Stimulated activated CD8-positive, alpha-beta memory T cell treated with anti-CD3 and anti-CD28 coated beads, Interleukin-2, amount 100 ng/mL, for 1 hour (primary cell): Measurements from ENCODE around the gene SORT1.
"Not testable (repeated sequence)": the region's sequence is repeated elsewhere in the genome, so short reads cannot be mapped to it uniquely, and the experiment has no call there.

Experiments used
- DNase-seq, 2 donors: peaks; one replicate each; pipeline ENCODE4 v3.0.0-alpha.2; 2020; ENCODE audit warnings: low read depth in 2 of 2

The SORT1 gene

GRCh38 chr1:109396871-109397580 is 692 bp downstream of the SORT1 start:
- DNase-seq: no peak

DNA sequence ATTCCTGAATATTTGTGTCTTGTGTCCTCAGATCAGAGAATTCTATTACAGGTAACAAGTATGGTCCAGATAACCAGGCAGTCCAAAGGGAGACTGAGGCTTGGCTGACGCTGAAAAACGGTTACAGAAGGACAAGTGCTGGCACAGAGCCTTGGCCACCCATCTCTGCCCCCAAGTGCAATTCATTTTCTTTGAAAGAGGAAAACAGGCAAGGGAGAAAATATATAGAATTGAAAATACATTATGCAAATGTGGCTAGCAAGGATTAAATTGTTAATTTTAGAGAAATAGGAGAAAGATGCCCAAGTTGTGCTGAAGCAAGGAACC is 1.2 kb downstream of the SORT1 start:
- no peak for DNase-seq

DNA sequence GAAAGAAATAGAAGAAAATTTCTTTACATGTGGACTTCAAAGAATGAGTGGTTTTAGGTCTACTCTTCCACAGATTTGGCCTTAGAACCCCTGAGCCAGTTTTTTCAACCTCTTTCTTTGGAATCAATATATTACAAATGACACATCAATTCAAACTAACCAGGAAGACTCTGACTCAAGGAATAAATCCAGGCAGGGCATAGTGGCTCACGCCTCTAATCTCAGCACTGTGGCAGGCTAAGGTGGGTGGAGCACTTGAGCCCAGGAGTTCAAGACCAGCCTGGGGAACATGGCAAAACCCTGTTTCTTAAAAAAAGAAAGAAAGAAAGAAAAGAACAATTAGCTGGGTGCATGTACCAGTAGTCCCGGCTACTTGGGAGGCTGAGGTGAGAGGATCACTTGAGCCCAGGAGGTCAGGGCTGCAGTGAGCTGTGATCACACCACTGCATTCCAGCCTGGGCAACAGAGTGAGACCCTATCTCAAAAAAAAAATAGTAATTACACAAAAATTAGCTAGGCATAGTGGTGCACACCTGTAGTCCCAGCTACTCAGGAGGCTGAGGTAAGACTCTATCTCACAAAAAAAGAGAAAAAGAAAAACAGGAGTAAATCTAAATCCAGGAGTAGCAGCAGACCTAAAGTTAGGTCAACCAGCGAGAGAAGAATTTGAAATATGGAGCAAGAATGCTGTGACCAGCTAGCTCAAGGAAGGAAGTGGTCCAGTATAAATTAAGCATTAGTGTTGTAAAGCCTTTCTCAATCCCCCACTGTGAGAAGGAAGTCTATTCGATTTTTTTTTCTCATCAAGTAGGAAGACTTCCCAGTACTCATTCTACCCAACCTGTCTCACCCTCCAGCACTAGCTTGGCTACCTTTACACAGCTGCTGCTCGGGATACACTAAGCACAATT is 1.9 kb downstream of the SORT1 start:
- DNase-seq: no peak

GRCh38 chr1:109395282-109395599 is 2.5 kb downstream of the SORT1 start:
- not testable (repeated sequence) for DNase-seq

GRCh38 chr1:109394591-109395281 is 3.0 kb downstream of the SORT1 start:
- DNase-seq: no peak

GRCh38 chr1:109393617-109394233 is 4.0 kb downstream of the SORT1 start:
- no peak for DNase-seq

GRCh38 chr1:109392788-109393616 is 4.7 kb downstream of the SORT1 start:
- no peak for DNase-seq

DNA sequence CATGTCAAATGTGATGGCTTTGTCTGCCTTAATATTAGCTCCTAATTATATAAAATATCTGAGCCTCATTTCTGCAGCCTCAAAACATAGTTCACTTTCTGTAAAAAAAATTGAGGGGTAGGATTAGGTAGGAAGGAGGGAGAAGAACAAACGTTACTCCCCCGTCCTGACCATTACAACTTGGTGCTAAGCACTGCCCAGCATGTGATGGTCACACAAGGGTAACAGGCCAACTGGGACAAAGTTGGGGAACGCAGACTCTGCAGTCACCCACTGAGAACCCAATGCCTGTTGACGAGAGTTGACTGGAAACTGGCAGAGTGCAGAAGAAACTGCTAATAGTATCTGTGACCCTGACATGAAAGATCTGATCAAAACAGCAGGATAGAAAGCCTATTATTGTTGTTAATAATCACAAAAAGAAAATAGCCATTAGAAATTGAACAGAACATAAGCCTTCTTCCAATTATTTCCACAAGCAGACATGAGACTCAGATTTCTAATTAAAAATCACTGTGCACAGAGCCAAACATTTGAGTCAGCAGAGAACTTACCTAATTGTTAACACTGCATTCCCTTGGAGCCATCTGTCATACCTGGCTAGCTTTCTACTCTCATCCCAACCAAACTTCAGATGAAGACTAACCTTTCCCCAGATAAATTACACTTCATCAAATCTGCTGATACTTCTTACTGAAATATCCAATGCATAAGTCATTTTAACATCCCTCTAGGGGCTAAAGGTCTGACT is 5.5 kb downstream of the SORT1 start:
- DNase-seq: no peak

GRCh38 chr1:109391626-109392025 is 6.1 kb downstream of the SORT1 start:
- no peak for DNase-seq

DNA sequence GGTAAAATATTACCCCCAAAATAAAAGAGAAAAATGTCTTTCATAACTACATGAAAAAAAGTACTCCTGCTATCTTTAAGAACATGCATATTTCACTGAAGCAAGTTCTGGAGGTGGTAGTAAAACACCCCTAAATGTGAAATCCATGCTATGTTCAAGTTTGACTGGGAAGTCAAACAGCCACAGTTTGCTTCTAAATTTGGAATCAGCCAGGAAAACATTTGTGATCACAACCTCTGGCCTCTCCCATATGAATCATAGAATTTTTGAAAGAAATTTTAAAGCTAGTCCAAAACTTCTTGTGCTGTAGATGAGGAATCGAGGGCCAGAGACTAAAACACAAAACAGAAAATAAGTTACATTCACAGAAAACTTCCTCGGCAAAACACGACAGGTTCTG is 6.6 kb downstream of the SORT1 start:
- no peak for DNase-seq

DNA sequence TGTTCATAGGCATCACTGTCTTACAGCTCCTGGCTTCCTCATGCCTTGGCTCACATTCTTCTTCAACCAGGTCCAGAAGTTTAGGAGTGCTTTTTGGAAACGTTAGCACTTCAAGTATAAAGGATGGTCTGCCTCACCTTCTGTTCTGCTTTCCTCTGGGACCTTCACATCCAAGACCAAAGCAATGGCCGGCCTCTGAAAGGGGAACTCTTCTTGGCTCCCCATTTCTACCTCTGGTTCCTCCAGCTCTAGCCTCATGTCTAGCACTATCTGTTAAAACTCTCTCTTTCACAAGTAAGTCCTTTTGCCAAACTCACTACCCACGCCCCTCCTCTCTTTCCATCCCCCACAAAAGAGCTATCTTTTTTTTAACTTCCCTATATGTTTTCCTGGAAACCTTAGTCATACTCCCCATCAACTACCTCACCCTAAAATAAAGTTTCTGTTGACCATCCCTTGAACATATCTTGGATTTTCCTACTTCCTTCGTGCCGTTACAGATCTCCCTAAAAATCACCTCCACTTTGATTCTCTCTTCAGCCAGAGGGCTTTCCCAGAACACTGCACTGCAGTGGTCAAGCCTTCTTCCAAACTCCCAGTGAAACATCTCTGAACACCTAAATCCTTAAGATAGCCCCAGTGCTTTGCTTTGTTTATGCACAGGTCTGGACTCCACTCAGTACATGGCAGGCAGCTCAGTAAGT is 7.9 kb downstream of the SORT1 start:
- no peak for DNase-seq

DNA sequence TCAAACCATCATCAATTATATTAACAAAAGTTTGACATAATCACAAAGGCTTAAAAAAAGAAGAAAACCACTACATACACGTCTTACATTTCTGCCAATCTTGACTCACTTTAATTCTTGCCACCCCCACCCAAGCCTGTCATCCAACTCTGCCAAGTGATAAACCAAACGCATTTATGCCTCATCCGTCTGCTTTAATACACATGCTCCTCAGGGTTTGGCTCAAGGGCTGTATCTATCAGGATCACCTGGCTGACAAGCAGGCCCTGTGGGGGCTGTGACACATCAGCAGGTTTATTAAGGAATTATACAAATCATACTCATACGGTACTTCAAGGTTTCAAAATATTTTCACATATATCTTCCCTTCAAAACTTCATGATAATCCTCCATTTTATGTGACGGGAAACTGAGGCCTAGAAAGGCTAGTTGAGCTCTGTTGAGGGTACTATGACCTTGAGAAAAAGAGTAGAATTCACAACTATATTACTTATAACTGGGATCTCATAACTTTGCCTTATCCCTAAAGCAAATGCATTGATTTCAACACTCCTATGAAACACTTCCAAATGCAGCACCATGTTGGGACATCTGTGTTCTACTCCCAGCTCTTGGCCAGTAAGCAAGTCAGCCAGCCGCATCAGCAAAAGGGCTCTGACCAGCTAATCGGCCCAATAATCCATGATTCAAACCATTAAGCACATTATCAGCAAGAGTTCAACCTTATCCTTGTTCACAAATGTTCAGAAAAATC is 8.7 kb downstream of the SORT1 start:
- no peak for DNase-seq

- no peak for DNase-seq
Measured at GRCh38 chr1:109388208-109388711, 9.5 kb downstream of the SORT1 start.

DNA sequence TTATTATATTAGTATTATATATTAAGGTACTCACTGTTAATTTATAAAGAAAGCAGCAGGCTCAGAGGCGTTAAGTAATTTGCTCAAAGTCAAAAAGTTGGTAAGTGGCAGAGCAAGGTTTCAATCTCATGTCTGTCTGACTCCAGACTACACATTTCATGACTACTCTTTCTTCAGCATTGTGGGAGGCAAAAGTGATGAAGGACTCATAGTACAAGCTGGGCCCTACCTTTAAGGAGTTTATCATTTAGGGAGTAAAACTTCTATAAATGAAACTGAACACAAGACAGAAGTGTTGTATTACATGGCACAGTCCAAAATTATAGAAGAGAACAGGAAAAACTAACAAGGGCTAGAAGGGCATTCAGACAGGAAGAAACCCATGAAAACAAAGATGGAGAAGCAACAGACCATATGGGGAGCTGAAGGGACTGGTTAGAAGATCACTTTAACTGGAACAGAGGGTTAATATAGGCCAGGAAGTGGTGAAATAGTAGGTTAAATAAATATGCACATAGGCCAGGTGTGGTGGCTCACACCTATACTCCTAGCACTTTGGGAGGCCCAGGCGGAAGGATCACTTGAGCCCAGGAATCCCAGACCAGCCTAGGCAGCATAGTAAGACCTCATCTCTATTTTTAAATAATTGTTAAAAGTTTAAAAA is 11.5 kb downstream of the SORT1 start:
- DNase-seq: no peak

GRCh38 chr1:109385417-109385816 is 12.3 kb downstream of the SORT1 start:
- no peak for DNase-seq

DNA sequence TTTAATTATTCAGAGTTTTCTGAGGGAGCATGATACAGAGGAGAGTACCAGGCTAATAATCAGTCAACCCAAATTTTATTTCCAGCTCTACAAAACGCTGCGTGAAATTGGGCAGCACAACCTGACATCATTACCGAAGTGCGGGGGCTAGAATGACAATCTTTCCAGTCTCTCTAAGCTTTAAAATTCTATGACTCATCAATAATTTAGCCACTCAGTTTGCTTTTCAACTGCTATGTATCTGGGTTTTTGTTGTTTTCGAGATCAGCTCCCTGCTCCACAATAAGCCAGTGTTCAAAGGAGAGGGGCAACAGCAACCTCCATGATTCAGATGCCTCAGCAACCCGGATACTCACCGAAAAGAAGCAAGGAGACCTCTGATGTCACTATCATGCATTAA is 13.9 kb downstream of the SORT1 start:
- DNase-seq: no peak

DNA sequence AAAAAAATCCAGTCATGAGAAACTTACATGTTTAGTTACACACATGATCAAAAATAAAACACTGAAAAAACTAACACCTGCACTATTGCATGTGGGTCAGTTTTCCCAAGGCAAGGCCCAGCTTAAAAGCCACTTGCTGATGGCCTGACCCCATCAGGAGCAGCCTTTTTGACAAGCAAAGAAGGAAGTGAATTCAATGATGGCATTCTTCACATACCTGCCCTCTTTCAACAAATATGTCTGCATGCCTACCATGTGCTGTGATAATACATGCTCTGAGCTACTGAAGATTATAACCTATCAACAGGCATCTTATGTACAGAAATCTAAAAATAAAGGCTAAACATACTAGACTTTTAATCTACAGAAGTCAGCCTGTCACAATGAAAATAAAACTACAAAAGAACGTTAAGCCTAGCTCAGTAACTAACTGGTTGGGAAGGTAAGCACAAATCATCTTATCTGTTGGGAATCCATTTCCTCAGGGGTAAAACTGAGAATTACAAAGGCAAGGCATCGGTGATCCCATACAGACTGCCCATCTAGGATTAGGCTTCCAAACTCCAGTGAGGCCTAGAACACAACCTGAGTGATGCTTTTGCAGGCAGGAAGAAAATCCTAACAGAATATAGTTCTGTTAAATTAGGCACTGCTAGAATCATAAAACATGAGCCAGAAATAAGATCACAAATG is 14.5 kb downstream of the SORT1 start:
- no peak for DNase-seq

DNA sequence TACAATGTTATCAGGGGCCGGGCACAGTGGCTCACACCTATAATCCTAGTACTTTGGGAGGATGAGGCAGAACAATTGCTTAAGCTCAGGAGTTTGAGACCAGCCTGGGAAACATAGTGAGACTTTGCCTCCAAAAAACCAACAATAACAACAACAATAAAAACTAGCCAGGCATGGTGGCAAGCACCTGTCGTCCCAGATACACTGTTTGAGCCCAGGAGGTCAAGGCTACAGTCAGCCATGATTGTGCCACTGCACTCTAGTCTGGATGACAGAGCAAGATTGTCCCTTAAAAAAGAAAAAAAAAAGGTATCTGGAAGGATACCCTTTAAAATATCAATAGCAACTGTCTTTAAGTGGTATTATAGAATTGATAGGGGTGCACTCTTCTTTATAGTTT is 16.1 kb downstream of the SORT1 start:
- DNase-seq: no peak
